Transverse colon (tissue), 3 donors: ENCODE results near the gene DLG2.

Source experiments
- CTCF ChIP-seq, 5 experiments: fragments of 200-600 bp in 3 of 5; fragments of 450-650 bp in 2 of 5; sonication (generic) in 3 of 5; IDR thresholded peaks; 1 replicate in 2 of 5; 2 replicates in 3 of 5; pipeline ENCODE4 v1.5.1; 2016 to 2017; ENCODE audit warnings: antibody characterized with exemption in 5 of 5, inconsistent platforms in 3 of 5, mild to moderate bottlenecking in 2 of 5, moderate library complexity in 1 of 5
- EP300 ChIP-seq: sonication (generic); formaldehyde crosslinking; IDR thresholded peaks from one replicate; pipeline ENCODE4 v1.6.1; 2017; ENCODE audit warnings: antibody characterized with exemption, low read depth
- POLR2A ChIP-seq: fragments of 450-650 bp; IDR thresholded peaks from one replicate; pipeline ENCODE4 v1.6.1; 2016; ENCODE audit warnings: antibody characterized with exemption, mild to moderate bottlenecking, moderate library complexity

GRCh38 chr11:83483808-83484207, 2143.3 kb downstream of the DLG2 start:
- TF ChIP-seq CTCF (IDR thresholded peaks at IDR 0.05) (no peak), EP300 (no peak), POLR2A (no peak)
